IMR-90 (cell line): ENCODE results near the gene DENND6B. TPM values are rescaled to one million over a fixed set of nuclear protein-coding genes. Genes with fewer than 3 reads are reported as not detected.
A peak's percentile ranks its signal among the peaks of the same experiment; 100 is the strongest.

Experiments used
- ATAC-seq: fragments of 200-7000 bp; cut with Tn5 transposase; 2 replicates; pipeline ENCODE4 v1.9.1; 2020; ENCODE audit warnings: low read depth, mild to moderate bottlenecking, moderate library complexity
- BruUV-seq: library from RNA; stranded (reverse); fragments of 400-500 nt; replicated peaks from 2 replicates; lab custom pipeline; 2021; lab: Mats Ljungman, UMichigan
- CTCF ChIA-PET: fragments of 300-600 bp; formaldehyde crosslinking; extraction: SDS; loops from one replicate; lab custom pipeline; 2021; ENCODE audit warnings: antibody characterized with exemption; lab: Yijun Ruan, JAX
- POLR2A ChIA-PET: fragments of 300-600 bp; sonication (Branson Sonifier 250); formaldehyde crosslinking; loops from one replicate; lab custom pipeline; 2022; ENCODE audit warnings: antibody characterized with exemption; ENCODE audit not compliant: unreplicated experiment; lab: Charles Lee
- DNase-seq: peaks from one replicate; pipeline ENCODE4 v3.0.0; 2013
- H2AFZ ChIP-seq: replicated peaks from 2 replicates; pipeline ENCODE3; 2013; ENCODE audit warnings: low read length, mild to moderate bottlenecking; ENCODE audit not compliant: poor library complexity
- H2AK5ac ChIP-seq: 2 replicates; pipeline ENCODE4 v1.6.1; 2013; ENCODE audit warnings: low read depth, low read length, inconsistent platforms
- H2AK9ac ChIP-seq: replicated peaks from 2 replicates; pipeline ENCODE3; 2013; ENCODE audit warnings: mild to moderate bottlenecking, low read depth, low read length, moderate library complexity; ENCODE audit not compliant: poor library complexity
- H2BK120ac ChIP-seq: 2 replicates; pipeline ENCODE4 v1.6.1; 2013; ENCODE audit warnings: low read depth, low read length, inconsistent platforms
- H2BK15ac ChIP-seq: 3 replicates; pipeline ENCODE4 v1.6.1; 2013; ENCODE audit warnings: low read depth, low read length, inconsistent platforms
- H2BK20ac ChIP-seq: 2 replicates; pipeline ENCODE4 v1.6.1; 2013; ENCODE audit warnings: low read depth, mild to moderate bottlenecking, inconsistent platforms, low read length, moderate library complexity
- H2BK5ac ChIP-seq: 2 replicates; pipeline ENCODE4 v1.6.1; 2013; ENCODE audit warnings: mild to moderate bottlenecking, low read depth, low read length, inconsistent platforms; ENCODE audit not compliant: poor library complexity, severe bottlenecking
- H3K14ac ChIP-seq: replicated peaks from 2 replicates; pipeline ENCODE4 v1.6.1; 2013; ENCODE audit warnings: low read depth, low read length, inconsistent platforms
- H3K18ac ChIP-seq: 2 replicates; pipeline ENCODE4 v1.6.1; 2013; ENCODE audit warnings: low read depth, low read length, control low read depth
- H3K23ac ChIP-seq: 2 replicates; pipeline ENCODE4 v1.6.1; 2013; ENCODE audit warnings: low read depth, low read length, inconsistent platforms
- H3K27ac ChIP-seq: 2 replicates; pipeline ENCODE4 v1.5.1; 2013; ENCODE audit warnings: mild to moderate bottlenecking, control low read depth, low read length; ENCODE audit not compliant: insufficient read depth
- H3K27me3 ChIP-seq: 2 replicates; pipeline ENCODE4 v1.6.1; 2013; ENCODE audit warnings: low read length; ENCODE audit not compliant: control insufficient read depth, insufficient read depth
- H3K36me3 ChIP-seq: 2 replicates; pipeline ENCODE4 v1.6.1; 2013; ENCODE audit warnings: low read length, mixed read lengths; ENCODE audit not compliant: control insufficient read depth, insufficient read depth
- H3K4ac ChIP-seq: 2 replicates; pipeline ENCODE4 v1.6.1; 2013; ENCODE audit warnings: low read depth, low read length, inconsistent platforms
- H3K4me1 ChIP-seq: 2 replicates; pipeline ENCODE4 v1.6.1; 2013; ENCODE audit warnings: low read length, mixed read lengths; ENCODE audit not compliant: control insufficient read depth, insufficient read depth
- H3K4me2 ChIP-seq: 2 replicates; pipeline ENCODE4 v1.6.1; 2013; ENCODE audit warnings: low read depth, mild to moderate bottlenecking, control low read depth, low read length, moderate library complexity
- H3K4me3 ChIP-seq: 2 replicates; pipeline ENCODE4 v1.5.1; 2013; ENCODE audit warnings: low read depth, mild to moderate bottlenecking, control low read depth, low read length, moderate library complexity; ENCODE audit not compliant: insufficient read depth
- H3K56ac ChIP-seq: 2 replicates; pipeline ENCODE4 v1.6.1; 2013; ENCODE audit warnings: low read length, inconsistent platforms; ENCODE audit not compliant: insufficient read depth; ENCODE audit errors: extremely low read depth
- H3K79me1 ChIP-seq, 2 experiments: 2 replicates each; pipeline ENCODE4 v1.6.1; 2013; ENCODE audit warnings: low read length in 2 of 2, inconsistent platforms in 1 of 2, low read depth in 1 of 2
- H3K9ac ChIP-seq: 2 replicates; pipeline ENCODE4 v1.6.1; 2013; ENCODE audit warnings: low read depth, low read length, control low read depth
- H3K9me1 ChIP-seq: 2 replicates; pipeline ENCODE4 v1.6.1; 2013; ENCODE audit warnings: low read length, inconsistent platforms; ENCODE audit not compliant: insufficient read depth
- H3K9me3 ChIP-seq: 2 replicates; pipeline ENCODE4 v1.6.1; 2013; ENCODE audit warnings: low read length; ENCODE audit not compliant: control insufficient read depth, insufficient read depth
- H4K20me1 ChIP-seq: 2 replicates; pipeline ENCODE4 v1.6.1; 2013; ENCODE audit warnings: low read length, inconsistent platforms; ENCODE audit not compliant: insufficient read depth
- H4K5ac ChIP-seq: 2 replicates; pipeline ENCODE4 v1.6.1; 2013; ENCODE audit warnings: mild to moderate bottlenecking, low read depth, low read length, control low read depth
- H4K8ac ChIP-seq, 2 experiments: 2 replicates each; pipeline ENCODE4 v1.6.1; 2013; ENCODE audit warnings: low read depth in 2 of 2, low read length in 2 of 2, control low read depth in 1 of 2, inconsistent platforms in 1 of 2
- H4K91ac ChIP-seq: 2 replicates; pipeline ENCODE4 v1.6.1; 2013; ENCODE audit warnings: low read depth, low read length, inconsistent platforms; ENCODE audit not compliant: insufficient read depth
- CEBPB ChIP-seq: IDR thresholded peaks from 2 replicates; pipeline ENCODE4 v1.6.1; 2012; ENCODE audit warnings: low read depth, low read length, improper control_type of control experiment
- CHD1 ChIP-seq: IDR thresholded peaks from 2 replicates; pipeline ENCODE4 v1.6.1; 2012; ENCODE audit warnings: low read depth, low read length, improper control_type of control experiment
- ELK1 ChIP-seq: fragments of 150-350 bp; IDR thresholded peaks from 2 replicates; pipeline ENCODE4 v1.6.1; 2016; ENCODE audit warnings: low read depth, mild to moderate bottlenecking, low read length, moderate library complexity, borderline replicate concordance
- MXI1 ChIP-seq: IDR thresholded peaks from 2 replicates; pipeline ENCODE4 v1.6.1; 2012; ENCODE audit warnings: low read depth, mild to moderate bottlenecking, low read length, moderate library complexity, borderline replicate concordance
- NFE2L2 ChIP-seq: fragments of 150-350 bp; IDR thresholded peaks from 2 replicates; pipeline ENCODE4 v1.6.1; 2016; ENCODE audit warnings: low read depth, mild to moderate bottlenecking, low read length
- POLR2A ChIP-seq: IDR thresholded peaks from 2 replicates; pipeline ENCODE4 v1.6.1; 2012; ENCODE audit warnings: mild to moderate bottlenecking, low read depth, low read length
- RAD21 ChIP-seq: IDR thresholded peaks from 2 replicates; pipeline ENCODE4 v1.6.1; 2012; ENCODE audit warnings: low read length, improper control_type of control experiment
- RCOR1 ChIP-seq: IDR thresholded peaks from 2 replicates; pipeline ENCODE4 v1.6.1; 2012; ENCODE audit warnings: mild to moderate bottlenecking, low read length, improper control_type of control experiment; ENCODE audit not compliant: insufficient replicate concordance
- RFX5 ChIP-seq: IDR thresholded peaks from 2 replicates; pipeline ENCODE4 v1.8.0; 2012; ENCODE audit warnings: low read depth, mild to moderate bottlenecking, low read length, moderate library complexity
- SMC3 ChIP-seq: fragments of 150-350 bp; IDR thresholded peaks from 2 replicates; pipeline ENCODE4 v1.6.1; 2016; ENCODE audit warnings: low read depth, mild to moderate bottlenecking, antibody characterized with exemption, low read length, moderate library complexity
- WGBS, 2 experiments: methylation state at CpG; one replicate each; pipeline versions ENCODE4 v1.1.5 to v1.1.7; 2013; ENCODE audit warnings: missing lambda C conversion rate in 2 of 2; ENCODE audit not compliant: insufficient read length in 1 of 2; ENCODE audit errors: extremely low coverage in 2 of 2; 5-methylcytosine and 5-hydroxymethylcytosine counted together
- dilution Hi-C: fragments of 300-500 bp; cut with HindIII; formaldehyde crosslinking; loops from one replicate; pipeline ENCODE4 v1.14.3; 2018; ENCODE audit warnings: low sequenced_read_pairs; ENCODE audit not compliant: unreplicated experiment
- in situ Hi-C: fragments of 300-500 bp; cut with MboI; formaldehyde crosslinking; loops from 3 replicates; pipeline ENCODE4 v1.14.3; 2019; ENCODE audit warnings: low sequenced_read_pairs, inconsistent platforms, mixed read lengths
- intact Hi-C: fragments of 100-400 bp; cut with micrococcal nuclease; formaldehyde crosslinking; loops from 2 replicates; pipeline ENCODE4 v1.10.0; 2022
- polyA plus RNA-seq, 3 experiments: library from polyadenylated mRNA; depleted of rRNA; stranded (reverse); fragments of >200 nt; gene quantifications; 2 replicates each; pipeline ENCODE4 v1.2.3, GENCODE V29; 2012; ENCODE audit warnings: low replicate concordance in 1 of 3
- total RNA-seq: library from RNA; depleted of rRNA; stranded (reverse); fragments of >200 nt; gene quantifications from 2 replicates; pipeline ENCODE4 v1.2.3, GENCODE V29; 2012

Gene DENND6B
- total and polyA plus RNA-seq, 2 of the 4 experiments (the other 2 are of a cell fraction) = 0.36 to 4.9 TPM

GRCh38 chr22:50284479-50284878 is 42.3 kb downstream of the DENND6B start:
- H3K9me3 ChIP-seq = no peaks in the 10 kb centered on the region
- CTCF ChIA-PET = no interaction called here
- ATAC-seq (no peak), DNase-seq (no peak)
- H3K27me3 ChIP-seq = no peaks in the 10 kb centered on the region
- H3K14ac ChIP-seq = no peak overlapping the region
- in situ Hi-C loops (no loop called here), dilution Hi-C loops (no loop called here), intact Hi-C loops (no loop called here)
- H3K18ac ChIP-seq = no peak overlapping the region
- H4K20me1 ChIP-seq = peaks cover 59% of the 10 kb centered on the region
- H3K9ac ChIP-seq = no peak overlapping the region
- H3K9me1 ChIP-seq = no peaks in the 10 kb centered on the region
- H3K27ac ChIP-seq = no peak overlapping the region
- no peak overlapping the region for H2BK15ac ChIP-seq
- no peak overlapping the region for H3K4ac ChIP-seq
- H4K91ac ChIP-seq = no peak overlapping the region
- no peak overlapping the region for H3K4me3 ChIP-seq
- peak overlapping the region; percentile 16 for H2AK9ac ChIP-seq
- H3K56ac ChIP-seq = no peak overlapping the region
- no peak overlapping the region for H2AFZ ChIP-seq
- peaks cover 89% of the 10 kb centered on the region for H3K36me3 ChIP-seq
- H2BK20ac ChIP-seq = no peak overlapping the region
- H4K5ac ChIP-seq = no peak overlapping the region
- no peak overlapping the region for H2BK5ac ChIP-seq
- no TSS peak for BruUV-seq
- WGBS, 2 experiments = 84% methylated on average over 3 of the region's 13 CpGs; no CpG with 5 or more reads in 1 of the 2 experiments
- no peak overlapping the region for H3K23ac ChIP-seq
- H3K79me1 ChIP-seq = peaks cover 13 to 55% of the 10 kb centered on the region in 2 experiments; a peak in 3 of 4 replicates
- no peak overlapping the region for H2AK5ac ChIP-seq
- POLR2A ChIA-PET = no interaction called here
- H3K4me1 ChIP-seq = peaks cover 8% of the 10 kb centered on the region
- no peak for TF ChIP-seq RCOR1
- no peak for TF ChIP-seq RAD21
- no peak for TF ChIP-seq CHD1
- TF ChIP-seq ELK1 = no peak
- TF ChIP-seq MXI1 = no peak
- TF ChIP-seq SMC3 = no peak
- no peak for TF ChIP-seq POLR2A
- no peak for TF ChIP-seq CEBPB
- TF ChIP-seq RFX5 = no peak
- TF ChIP-seq NFE2L2 = no peak
- no peak overlapping the region for H4K8ac ChIP-seq
- no peak overlapping the region for H2BK120ac ChIP-seq
- no peak overlapping the region for H3K4me2 ChIP-seq
